ENCODE data around the gene PLXNA2. TPM values are rescaled to one million over a fixed set of nuclear protein-coding genes. Genes with fewer than 3 reads are reported as not detected.
A peak's percentile ranks its signal among the peaks of the same experiment; 100 is the strongest.

PLXNA2 gene
- total and polyA plus RNA-seq, 2 of the 13 experiments (the other 11 are each of a cell fraction or from before 2014, with no cell fraction given), result 1.1 to 2.1 TPM

- TF ChIP-seq ELK4 (CRISPR knock-in tag; IDR thresholded peaks at IDR 0.05; ENCODE audit: borderline replicate concordance), result no peak
- no peak for TF ChIP-seq ETV5 (CRISPR knock-in tag; IDR thresholded peaks at IDR 0.05; ENCODE audit: borderline replicate concordance)
- TF ChIP-seq HOXA3 (CRISPR knock-in tag; IDR thresholded peaks at IDR 0.05), result peak; percentile 14; the same call in 1 of the 2 replicates
- no peak for TF ChIP-seq EP300 (IDR thresholded peaks at IDR 0.05; ENCODE audit: low read depth in 2 of 2, low read length in 2 of 2)
- TF ChIP-seq EP300 (CRISPR knock-in tag; IDR thresholded peaks at IDR 0.05; ENCODE audit: borderline replicate concordance), result no peak
- TF ChIP-seq MXD4 (CRISPR knock-in tag; IDR thresholded peaks at IDR 0.05), result no peak
- TF ChIP-seq RAD21 (CRISPR knock-in tag; IDR thresholded peaks at IDR 0.05), result peak; percentile 81
- TF ChIP-seq ZNF687 (CRISPR knock-in tag; IDR thresholded peaks at IDR 0.05), result peak; percentile 55
- TF ChIP-seq, protein P1, sequence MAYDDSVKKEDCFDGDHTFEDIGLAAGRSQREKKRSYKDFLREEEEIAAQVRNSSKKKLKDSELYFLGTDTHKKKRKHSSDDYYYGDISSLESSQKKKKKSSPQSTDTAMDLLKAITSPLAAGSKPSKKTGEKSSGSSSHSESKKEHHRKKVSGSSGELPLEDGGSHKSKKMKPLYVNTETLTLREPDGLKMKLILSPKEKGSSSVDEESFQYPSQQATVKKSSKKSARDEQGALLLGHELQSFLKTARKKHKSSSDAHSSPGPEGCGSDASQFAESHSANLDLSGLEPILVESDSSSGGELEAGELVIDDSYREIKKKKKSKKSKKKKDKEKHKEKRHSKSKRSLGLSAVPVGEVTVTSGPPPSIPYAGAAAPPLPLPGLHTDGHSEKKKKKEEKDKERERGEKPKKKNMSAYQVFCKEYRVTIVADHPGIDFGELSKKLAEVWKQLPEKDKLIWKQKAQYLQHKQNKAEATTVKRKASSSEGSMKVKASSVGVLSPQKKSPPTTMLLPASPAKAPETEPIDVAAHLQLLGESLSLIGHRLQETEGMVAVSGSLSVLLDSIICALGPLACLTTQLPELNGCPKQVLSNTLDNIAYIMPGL (CRISPR knock-in tag; IDR thresholded peaks at IDR 0.05; ENCODE audit: borderline replicate concordance in 1 of 2, low read depth in 1 of 2), result 0 out of 4 replicates have a peak, but pooled peaks of 1 of the 2 experiments have one; percentile 19
- no peak for TF ChIP-seq NR2F6 (IDR thresholded peaks at IDR 0.05)
- peak; percentile 9; the same call in 1 of the 2 replicates for TF ChIP-seq NR2F6 (CRISPR knock-in tag; IDR thresholded peaks at IDR 0.05)
- peak; percentile 74 for TF ChIP-seq STAG1 (CRISPR knock-in tag; IDR thresholded peaks at IDR 0.05)
- 0 out of 2 replicates have a peak, but pooled peaks have one; percentile 15 for TF ChIP-seq SAP130 (CRISPR knock-in tag; IDR thresholded peaks at IDR 0.05; ENCODE audit: low read depth)
- peak; percentile 25; the same call in 1 of the 2 replicates for TF ChIP-seq GABPB1 (CRISPR knock-in tag; IDR thresholded peaks at IDR 0.05)
- peak; percentile 19; the same call in 1 of the 2 replicates for TF ChIP-seq TARDBP (CRISPR knock-in tag; IDR thresholded peaks at IDR 0.05)
- peak; percentile 66 for TF ChIP-seq SMC3 (IDR thresholded peaks at IDR 0.05; ENCODE audit: low read length)
- peak; percentile 28 for TF ChIP-seq FOSL2 (CRISPR knock-in tag; IDR thresholded peaks at IDR 0.05)
- TF ChIP-seq CTCF (CRISPR knock-in tag; IDR thresholded peaks at IDR 0.05), result peak; percentile 83
- no peak for TF ChIP-seq BORCS8-MEF2B (CRISPR knock-in tag; IDR thresholded peaks at IDR 0.05)
- no peak for TF ChIP-seq DR1 (CRISPR knock-in tag; IDR thresholded peaks at IDR 0.05)
- TF ChIP-seq IKZF1 (IDR thresholded peaks at IDR 0.05), result no peak
Observed at GRCh38 chr1:208132287-208132882, 111.8 kb downstream of the PLXNA2 start (continued).

Measured in HepG2 (cell line).